Lower lobe of right lung (tissue), 2 donors: ENCODE measurements around the gene NGF. TPM values are rescaled to one million over a fixed set of nuclear protein-coding genes. Genes with fewer than 3 reads are reported as not detected.
A peak's percentile ranks its signal among the peaks of the same experiment; 100 is the strongest.
"Not testable (repeated sequence)": the region's sequence is repeated elsewhere in the genome, so short reads cannot be mapped to it uniquely, and the experiment has no call there.

Experiments used
- ATAC-seq, 2 donors: fragments of 200-7000 bp; cut with Tn5 transposase; one replicate each; pipeline ENCODE4 v1.9.1; 2020 to 2022; ENCODE audit warnings: mild to moderate bottlenecking in 2 of 2, moderate library complexity in 2 of 2
- DNase-seq: peaks from one replicate; pipeline ENCODE4 v3.0.0-alpha.2; 2020
- H3K27ac ChIP-seq: fragments of 200-600 bp; one replicate; pipeline ENCODE4 v1.8.0; 2022
- H3K27me3 ChIP-seq: fragments of 200-600 bp; one replicate; pipeline ENCODE4 v1.8.0; 2022; ENCODE audit warnings: low read depth
- H3K36me3 ChIP-seq: fragments of 200-600 bp; one replicate; pipeline ENCODE4 v1.8.0; 2022; ENCODE audit warnings: mild to moderate bottlenecking
- H3K4me1 ChIP-seq: fragments of 200-600 bp; one replicate; pipeline ENCODE4 v1.8.0; 2022
- H3K4me3 ChIP-seq: fragments of 200-600 bp; one replicate; pipeline ENCODE4 v1.8.0; 2022; ENCODE audit warnings: mild to moderate bottlenecking
- H3K9me3 ChIP-seq: fragments of 200-600 bp; one replicate; pipeline ENCODE4 v1.8.0; 2022
- intact Hi-C: fragments of 100-400 bp; cut with DNase I; formaldehyde crosslinking; loops from one replicate; pipeline ENCODE4 v1.11.0; 2022
- long read RNA-seq: library from polyadenylated mRNA; unstranded; transcript quantifications from one replicate; pipeline ENCODE4 v2.0.0, GENCODE V29; 2021
- total RNA-seq: library from RNA; stranded (reverse); fragmentation: NEBNext Ultra II Directional; extraction: Animal tissue kit (Norgen Biotek cat#: 25700); gene quantifications from one replicate; pipeline ENCODE4 v1.2.1, GENCODE V29; 2021
- TF ChIP-seq, protein P1 (sequence below): fragments of 200-600 bp; IDR thresholded peaks from one replicate; pipeline ENCODE4 v1.8.0; 2022; ENCODE audit warnings: antibody characterized with exemption, mild to moderate bottlenecking
- donor health status: DM: no; HTN: yes; CAD: no; lungs with severe emphysema.

The NGF gene
- total RNA-seq: 0.97 TPM
- long read RNA-seq, partial matches to known transcripts: 1 of 2 reads
- long read RNA-seq, other reads (novel, unspliced or antisense): 1 of 2 reads

GRCh38 chr1:115337633-115338456 lies at the start of gene NGF:
TSS of gene NGF (minus strand) at chr1:115338249. CDS start at chr1:115286795, 51,454 bp downstream.
- intact Hi-C loops: no loop called here
- peaks cover 4% of the 10 kb centered on the region for H3K4me1 ChIP-seq
- DNase-seq (peak; percentile 50), ATAC-seq (peak; percentile 76 to 88)
- H3K27ac ChIP-seq: no peak within 1 kb of the TSS
- no peaks in the 10 kb centered on the region for H3K9me3 ChIP-seq
- TF ChIP-seq, protein P1, sequence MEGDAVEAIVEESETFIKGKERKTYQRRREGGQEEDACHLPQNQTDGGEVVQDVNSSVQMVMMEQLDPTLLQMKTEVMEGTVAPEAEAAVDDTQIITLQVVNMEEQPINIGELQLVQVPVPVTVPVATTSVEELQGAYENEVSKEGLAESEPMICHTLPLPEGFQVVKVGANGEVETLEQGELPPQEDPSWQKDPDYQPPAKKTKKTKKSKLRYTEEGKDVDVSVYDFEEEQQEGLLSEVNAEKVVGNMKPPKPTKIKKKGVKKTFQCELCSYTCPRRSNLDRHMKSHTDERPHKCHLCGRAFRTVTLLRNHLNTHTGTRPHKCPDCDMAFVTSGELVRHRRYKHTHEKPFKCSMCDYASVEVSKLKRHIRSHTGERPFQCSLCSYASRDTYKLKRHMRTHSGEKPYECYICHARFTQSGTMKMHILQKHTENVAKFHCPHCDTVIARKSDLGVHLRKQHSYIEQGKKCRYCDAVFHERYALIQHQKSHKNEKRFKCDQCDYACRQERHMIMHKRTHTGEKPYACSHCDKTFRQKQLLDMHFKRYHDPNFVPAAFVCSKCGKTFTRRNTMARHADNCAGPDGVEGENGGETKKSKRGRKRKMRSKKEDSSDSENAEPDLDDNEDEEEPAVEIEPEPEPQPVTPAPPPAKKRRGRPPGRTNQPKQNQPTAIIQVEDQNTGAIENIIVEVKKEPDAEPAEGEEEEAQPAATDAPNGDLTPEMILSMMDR: no peak
- no peaks in the 10 kb centered on the region for H3K36me3 ChIP-seq
- peaks cover 28% of the 10 kb centered on the region for H3K27me3 ChIP-seq
- H3K4me3 ChIP-seq: peak within 1 kb of the TSS; percentile 51

GRCh38 chr1:115383455-115383854 lies 45.4 kb upstream of the NGF start:
- intact Hi-C loops, H3K4me1 ChIP-seq, H3K27ac ChIP-seq, H3K27me3 ChIP-seq, ATAC-seq, H3K9me3 ChIP-seq, H3K4me3 ChIP-seq, H3K36me3 ChIP-seq, DNase-seq: not testable (repeated sequence)

GRCh38 chr1:115379943-115380342 lies 41.9 kb upstream of the NGF start:
- Histone ChIP-seq H3K27me3 (no peaks in the 10 kb centered on the region), H3K36me3 (no peaks in the 10 kb centered on the region), H3K4me1 (no peaks in the 10 kb centered on the region), H3K4me3 (no peak overlapping the region), H3K27ac (no peak overlapping the region), H3K9me3 (no peaks in the 10 kb centered on the region)
- TF ChIP-seq, protein P1: no peak
- intact Hi-C loops: no loop called here
- DNase-seq (no peak), ATAC-seq (no peak)

DNA sequence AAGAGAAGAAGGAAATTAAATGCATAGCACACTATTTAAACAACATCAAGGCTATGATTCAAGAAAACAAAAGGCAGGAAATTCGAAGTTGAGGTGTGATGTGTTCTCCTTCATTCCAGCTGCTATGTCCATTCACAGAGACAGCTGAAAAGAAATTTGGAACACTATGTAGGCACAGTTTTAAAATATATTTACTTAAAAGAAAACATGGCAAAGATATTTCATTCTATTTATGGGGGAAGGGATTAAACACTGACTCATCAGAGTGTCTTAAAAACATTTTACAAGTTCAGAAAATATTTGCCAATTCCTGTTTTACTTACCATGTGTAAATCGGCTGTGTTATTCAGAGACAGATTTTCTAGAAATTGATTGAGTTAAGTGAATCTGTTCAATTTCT lies 39.4 kb upstream of the NGF start:
- TF ChIP-seq, protein P1: no peak
- Histone ChIP-seq H3K4me1 (no peaks in the 10 kb centered on the region), H3K9me3 (no peaks in the 10 kb centered on the region), H3K27me3 (no peaks in the 10 kb centered on the region), H3K27ac (no peak overlapping the region), H3K36me3 (no peaks in the 10 kb centered on the region), H3K4me3 (no peak overlapping the region)
- DNase-seq: no peak
- no peak for ATAC-seq
- intact Hi-C loops: no loop called here

DNA sequence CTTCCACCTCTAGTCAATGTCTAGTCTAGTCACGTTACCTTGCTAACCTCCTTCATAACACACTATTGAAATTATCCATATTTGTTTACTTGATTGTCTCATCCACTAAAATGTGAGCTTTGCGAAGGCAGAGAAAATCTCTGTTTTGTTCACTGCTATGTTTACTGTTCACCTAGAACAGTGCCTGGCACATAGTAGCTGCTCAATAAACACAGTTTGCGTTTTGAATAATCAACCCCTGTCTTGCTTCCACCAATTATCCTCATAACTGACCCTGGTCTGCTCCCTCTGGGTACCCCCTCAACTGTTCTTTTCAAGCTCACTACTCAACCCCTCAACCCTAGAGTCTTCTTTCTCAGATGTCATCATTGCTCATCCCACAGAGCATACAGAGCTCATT lies 36.5 kb upstream of the NGF start:
- DNase-seq (no peak), ATAC-seq (no peak)
- no peaks in the 10 kb centered on the region for H3K9me3 ChIP-seq
- intact Hi-C loops: no loop called here
- no peak overlapping the region for H3K4me3 ChIP-seq
- H3K27me3 ChIP-seq: no peaks in the 10 kb centered on the region
- H3K27ac ChIP-seq: no peak overlapping the region
- no peaks in the 10 kb centered on the region for H3K4me1 ChIP-seq
- no peaks in the 10 kb centered on the region for H3K36me3 ChIP-seq
- TF ChIP-seq, protein P1: no peak

GRCh38 chr1:115373305-115373704 lies 35.3 kb upstream of the NGF start:
- Histone ChIP-seq H3K36me3 (no peaks in the 10 kb centered on the region), H3K4me3 (no peak overlapping the region), H3K9me3 (no peaks in the 10 kb centered on the region), H3K27ac (no peak overlapping the region), H3K27me3 (no peaks in the 10 kb centered on the region), H3K4me1 (no peaks in the 10 kb centered on the region)
- DNase-seq (no peak), ATAC-seq (peak; percentile 67 to 87)
- TF ChIP-seq, protein P1: no peak
- intact Hi-C loops: no loop called here
